ENCODE data around the gene CLSTN2. TPM values are rescaled to one million over a fixed set of nuclear protein-coding genes. Genes with fewer than 3 reads are reported as not detected.
A peak's percentile ranks its signal among the peaks of the same experiment; 100 is the strongest.

Gene CLSTN2
- total RNA-seq, 1 experiment from 2014 or later: not detected

DNA sequence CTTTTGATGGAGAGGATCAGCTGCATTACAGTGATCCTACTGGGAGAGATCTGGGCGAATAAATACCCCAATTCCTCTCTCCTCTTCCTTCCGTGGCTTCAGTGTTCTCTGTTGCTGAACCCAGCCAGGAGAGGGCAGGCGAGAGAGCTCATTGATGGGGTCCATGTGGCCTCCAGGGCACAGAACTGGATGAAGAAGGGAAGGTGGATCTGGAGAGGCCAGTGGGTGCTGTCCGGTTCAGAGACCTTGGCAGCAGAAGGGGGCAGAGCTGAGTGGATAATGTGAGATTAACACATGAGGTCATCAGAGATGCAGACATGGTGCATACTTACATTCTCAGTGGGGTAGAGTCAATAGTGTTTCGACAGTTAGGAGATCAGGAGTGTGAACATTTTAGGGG lies 193.6 kb downstream of the CLSTN2 start:
- Histone ChIP-seq H3K36me3 (ENCODE audit: low read depth, low read length) (no peaks in the 10 kb centered on the region), H3K4me2 (ENCODE audit: low read length) (no peak overlapping the region), H3K4me1 (ENCODE audit: insufficient read depth, low read length) (no peaks in the 10 kb centered on the region), H3K27me3 (ENCODE audit: low read length) (no peaks in the 10 kb centered on the region), H4K20me1 (ENCODE audit: low read length) (no peaks in the 10 kb centered on the region), H3K9me2 (replicated peaks; ENCODE audit: low read length) (no peaks in the 10 kb centered on the region), H3K79me2 (ENCODE audit: low read length) (no peaks in the 10 kb centered on the region), H2AFZ (ENCODE audit: low read length) (no peak overlapping the region), H3K9me3 (ENCODE audit: low read length) (no peaks in the 10 kb centered on the region), H3K27ac (ENCODE audit: low read length) (no peak overlapping the region), H3F3A (ENCODE audit: low read length, unreplicated experiment) (no peaks in the 10 kb centered on the region), H3K4me3 (ENCODE audit: low read length) (no peak overlapping the region), H3K9ac (ENCODE audit: low read length) (no peak overlapping the region)
- no peak for ATAC-seq
- ChIA-PET CTCF (interaction anchor here (0.5 kb wide), 1 partner anchor 720 kb away, joined by 3 read pairs; no protein-coding TSS in a partner anchor), POLR2A (ENCODE audit: unreplicated experiment) (no interaction called here)
- BruUV-seq (replicated peaks): no TSS peak
- DNase-seq: peak; percentile 33
- no peak for TF ChIP-seq EZH2 (IDR thresholded peaks at IDR 0.05; ENCODE audit: low read length, unreplicated experiment)
- TF ChIP-seq EZH2phosphoT487 (IDR thresholded peaks at IDR 0.05; ENCODE audit: borderline replicate concordance, low read length): no peak
- TF ChIP-seq, protein P1, sequence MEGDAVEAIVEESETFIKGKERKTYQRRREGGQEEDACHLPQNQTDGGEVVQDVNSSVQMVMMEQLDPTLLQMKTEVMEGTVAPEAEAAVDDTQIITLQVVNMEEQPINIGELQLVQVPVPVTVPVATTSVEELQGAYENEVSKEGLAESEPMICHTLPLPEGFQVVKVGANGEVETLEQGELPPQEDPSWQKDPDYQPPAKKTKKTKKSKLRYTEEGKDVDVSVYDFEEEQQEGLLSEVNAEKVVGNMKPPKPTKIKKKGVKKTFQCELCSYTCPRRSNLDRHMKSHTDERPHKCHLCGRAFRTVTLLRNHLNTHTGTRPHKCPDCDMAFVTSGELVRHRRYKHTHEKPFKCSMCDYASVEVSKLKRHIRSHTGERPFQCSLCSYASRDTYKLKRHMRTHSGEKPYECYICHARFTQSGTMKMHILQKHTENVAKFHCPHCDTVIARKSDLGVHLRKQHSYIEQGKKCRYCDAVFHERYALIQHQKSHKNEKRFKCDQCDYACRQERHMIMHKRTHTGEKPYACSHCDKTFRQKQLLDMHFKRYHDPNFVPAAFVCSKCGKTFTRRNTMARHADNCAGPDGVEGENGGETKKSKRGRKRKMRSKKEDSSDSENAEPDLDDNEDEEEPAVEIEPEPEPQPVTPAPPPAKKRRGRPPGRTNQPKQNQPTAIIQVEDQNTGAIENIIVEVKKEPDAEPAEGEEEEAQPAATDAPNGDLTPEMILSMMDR (conservative IDR thresholded peaks at IDR 0.05; ENCODE audit: low read depth, low read length): peak; percentile 51
- intact Hi-C loops (cut with micrococcal nuclease): no loop called here

DNA sequence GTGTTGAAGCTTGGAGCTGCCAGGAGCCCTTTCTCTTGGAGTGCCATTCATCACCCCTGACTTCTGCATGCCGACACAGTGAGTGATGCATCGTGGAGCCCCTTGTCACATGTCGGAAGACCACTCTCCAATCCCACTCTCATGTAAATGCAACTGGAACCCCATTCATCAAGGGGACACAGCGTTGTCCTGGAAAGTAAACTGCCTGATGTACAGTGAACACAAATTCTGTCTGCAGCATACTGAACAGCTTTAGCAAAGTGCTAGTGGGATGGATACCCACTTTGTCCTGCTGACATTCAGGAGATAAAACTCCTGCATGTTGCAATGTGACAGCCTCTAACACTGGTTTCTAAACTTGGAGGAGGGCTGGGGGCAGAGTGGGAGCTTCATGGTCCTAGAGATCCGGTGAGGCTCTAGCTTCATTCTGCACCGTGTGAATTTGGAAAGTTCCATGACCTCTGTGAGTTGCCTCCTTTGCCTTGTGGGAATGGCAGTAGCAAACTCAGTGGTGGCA lies 194.8 kb downstream of the CLSTN2 start:
- no TSS peak for BruUV-seq (replicated peaks)
- ChIA-PET POLR2A (ENCODE audit: unreplicated experiment) (no interaction called here), CTCF (no interaction called here)
- no peaks in the 10 kb centered on the region for H3K79me2 ChIP-seq (ENCODE audit: low read length)
- no peak for ATAC-seq
- no peak overlapping the region for H3K4me2 ChIP-seq (ENCODE audit: low read length)
- DNase-seq: no peak
- H3K9me3 ChIP-seq (ENCODE audit: low read length): no peaks in the 10 kb centered on the region
- H3K36me3 ChIP-seq (ENCODE audit: low read depth, low read length): no peaks in the 10 kb centered on the region
- no peaks in the 10 kb centered on the region for H3K4me1 ChIP-seq (ENCODE audit: insufficient read depth, low read length)
- no peak overlapping the region for H2AFZ ChIP-seq (ENCODE audit: low read length)
- H3K27me3 ChIP-seq (ENCODE audit: low read length): no peaks in the 10 kb centered on the region
- H3K9ac ChIP-seq (ENCODE audit: low read length): no peak overlapping the region
- no peaks in the 10 kb centered on the region for H3F3A ChIP-seq (ENCODE audit: low read length, unreplicated experiment)
- no peaks in the 10 kb centered on the region for H3K9me2 ChIP-seq (replicated peaks; ENCODE audit: low read length)
- H3K27ac ChIP-seq (ENCODE audit: low read length): no peak overlapping the region
- no peak for TF ChIP-seq EZH2phosphoT487 (IDR thresholded peaks at IDR 0.05; ENCODE audit: borderline replicate concordance, low read length)
- TF ChIP-seq, protein P1 (conservative IDR thresholded peaks at IDR 0.05; ENCODE audit: low read depth, low read length): no peak
- no peaks in the 10 kb centered on the region for H4K20me1 ChIP-seq (ENCODE audit: low read length)
- no peak overlapping the region for H3K4me3 ChIP-seq (ENCODE audit: low read length)
- intact Hi-C loops (cut with micrococcal nuclease): no loop called here

DNA sequence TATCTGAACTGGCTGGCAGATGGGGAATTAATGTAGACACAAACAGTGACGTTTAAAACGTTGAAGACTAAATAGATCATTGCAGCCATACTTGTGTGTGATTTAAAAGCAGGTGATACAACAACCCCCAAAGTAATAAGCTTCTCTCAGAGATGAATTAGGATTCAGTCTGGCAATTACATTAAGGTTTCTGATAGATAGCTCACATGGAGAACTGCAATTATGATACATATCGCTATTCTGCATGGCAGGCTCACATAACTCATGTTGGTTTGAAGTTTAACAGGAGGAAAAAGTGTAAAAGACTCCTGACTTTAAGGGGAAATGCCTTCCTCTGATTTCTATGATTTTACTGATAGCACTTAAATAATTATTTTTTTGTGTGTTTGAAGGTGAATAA lies 196.9 kb downstream of the CLSTN2 start:
- Histone ChIP-seq H3K4me2 (ENCODE audit: low read length) (no peak overlapping the region), H3K27ac (ENCODE audit: low read length) (no peak overlapping the region), H3K27me3 (ENCODE audit: low read length) (no peaks in the 10 kb centered on the region), H2AFZ (ENCODE audit: low read length) (no peak overlapping the region), H3K4me1 (ENCODE audit: insufficient read depth, low read length) (no peaks in the 10 kb centered on the region), H3F3A (ENCODE audit: low read length, unreplicated experiment) (no peaks in the 10 kb centered on the region), H3K9me2 (replicated peaks; ENCODE audit: low read length) (no peaks in the 10 kb centered on the region), H3K9me3 (ENCODE audit: low read length) (no peaks in the 10 kb centered on the region), H3K4me3 (ENCODE audit: low read length) (no peak overlapping the region), H3K79me2 (ENCODE audit: low read length) (no peaks in the 10 kb centered on the region), H3K9ac (ENCODE audit: low read length) (no peak overlapping the region), H3K36me3 (ENCODE audit: low read depth, low read length) (no peaks in the 10 kb centered on the region), H4K20me1 (ENCODE audit: low read length) (no peaks in the 10 kb centered on the region)
- BruUV-seq (replicated peaks): no TSS peak
- no peak for ATAC-seq
- ChIA-PET POLR2A (ENCODE audit: unreplicated experiment) (no interaction called here), CTCF (no interaction called here)
- no peak for TF ChIP-seq EZH2phosphoT487 (IDR thresholded peaks at IDR 0.05; ENCODE audit: borderline replicate concordance, low read length)
- DNase-seq: no peak
- intact Hi-C loops (cut with micrococcal nuclease): no loop called here

Data from PC-3 (cell line).